ENCODE data around the gene HSP90B1. TPM values are rescaled to one million over a fixed set of nuclear protein-coding genes. Genes with fewer than 3 reads are reported as not detected.

The HSP90B1 gene
- total and polyA plus RNA-seq, 9 of the 15 experiments (the other 6 are each of a cell fraction or from before 2014, with no cell fraction given), result 196 to 719 (median 557) TPM

GRCh38 chr12:103903993-103904392 is 26.2 kb upstream of the HSP90B1 start:
- intact Hi-C loops (cut with micrococcal nuclease) (no loop called here), in situ Hi-C loops (cut with MboI) (no loop called here)
- POLR2A ChIA-PET, result interaction anchor here (1.6 kb wide), 1 partner anchor 10 kb away, joined by 4 read pairs; no protein-coding TSS in a partner anchor
- no peak overlapping the region for H3K27ac ChIP-seq (ENCODE audit: extremely low read depth, low read depth, low read length)
- no peak overlapping the region for H3K9ac ChIP-seq (ENCODE audit: insufficient read depth in 1 of 2, low read depth in 2 of 2, low read length in 2 of 2)
- H4K20me1 ChIP-seq (replicated peaks; ENCODE audit: control insufficient read depth, insufficient read depth, low read length), result no peaks in the 10 kb centered on the region
- BruUV-seq (replicated peaks), result no TSS peak
- CTCF ChIA-PET (ENCODE audit: low intra/inter-chr PET ratio), result no interaction called here
- no peak for FAIRE-seq
- DNase-seq (ENCODE audit: extremely low read depth in 1 of 4, low spot score in 3 of 4), result no peak
- H3K36me3 ChIP-seq (ENCODE audit: control insufficient read depth, insufficient read depth, low read length), result no peaks in the 10 kb centered on the region
- TF ChIP-seq ZNF384 (IDR thresholded peaks at IDR 0.05; ENCODE audit: low read depth, low read length) (no peak), FOXJ3 (CRISPR knock-in tag; IDR thresholded peaks at IDR 0.05) (no peak), POLR3A (IDR thresholded peaks at IDR 0.05; ENCODE audit: borderline replicate concordance, extremely low read depth, insufficient read depth, insufficient read length) (no peak), TAL1 (IDR thresholded peaks at IDR 0.05) (no peak), KDM2B (CRISPR knock-in tag; IDR thresholded peaks at IDR 0.05) (no peak), ARID1B (IDR thresholded peaks at IDR 0.05) (no peak), ZNF436 (CRISPR knock-in tag; IDR thresholded peaks at IDR 0.05) (no peak), AFF1 (IDR thresholded peaks at IDR 0.05; ENCODE audit: low read depth in 1 of 2, partially characterized antibody in 2 of 2) (no peak), GABPB1 (CRISPR knock-in tag; IDR thresholded peaks at IDR 0.05) (no peak), NFATC3 (IDR thresholded peaks at IDR 0.05) (no peak), HINFP (tag; conservative IDR thresholded peaks at IDR 0.05; ENCODE audit: low read depth) (no peak), HNRNPUL1 (IDR thresholded peaks at IDR 0.05; ENCODE audit: low read length) (no peak), TCF3 (CRISPR knock-in tag; IDR thresholded peaks at IDR 0.05) (no peak), MTA2 (IDR thresholded peaks at IDR 0.05; ENCODE audit: low read depth) (no peak), ARNT (IDR thresholded peaks at IDR 0.05) (no peak), IRF9 (tag; IDR thresholded peaks at IDR 0.05) (no peak), KLF13 (tag; IDR thresholded peaks at IDR 0.05; ENCODE audit: borderline replicate concordance, low read depth) (no peak)
- 0% methylated on average over 1 of the region's 1 CpG for WGBS (ENCODE audit: insufficient coverage, low coverage, missing lambda C conversion rate)
- H3K9me3 ChIP-seq (replicated peaks; ENCODE audit: control insufficient read depth, insufficient read depth, low read depth, low read length), result no peaks in the 10 kb centered on the region
- no peak overlapping the region for H2AFZ ChIP-seq (ENCODE audit: low read depth, low read length)
- no peak overlapping the region for H3K4me2 ChIP-seq (ENCODE audit: insufficient read depth, low read length)
- H3K27me3 ChIP-seq (ENCODE audit: control insufficient read depth in 2 of 2, insufficient read depth in 2 of 2, low read length in 2 of 2), result peaks cover 7 to 22% of the 10 kb centered on the region in 2 experiments; a peak in 4 of 5 replicates
- H3K79me2 ChIP-seq (ENCODE audit: control insufficient read depth, insufficient read depth, low read length), result no peaks in the 10 kb centered on the region
- no peaks in the 10 kb centered on the region for H3K4me1 ChIP-seq (replicated peaks in 1 of 2; ENCODE audit: control insufficient read depth in 2 of 2, insufficient read depth in 2 of 2, low read length in 2 of 2)
- no peaks in the 10 kb centered on the region for H3K9me1 ChIP-seq (ENCODE audit: control insufficient read depth, insufficient read depth, low read length)
- peak; percentile 60; the same call in 2 of the 3 replicates for ATAC-seq
- H3K4me3 ChIP-seq, result no peak overlapping the region

Data from K562 (cell line).